Stimulated activated CD8-positive, alpha-beta memory T cell treated with anti-CD3 and anti-CD28 coated beads, Interleukin-2, amount 100 ng/mL, for 48 hours (primary cell): Measurements from ENCODE around the gene TSPOAP1.

Experiments used
- DNase-seq, 2 donors: peaks; one replicate each; pipeline ENCODE4 v3.0.0-alpha.2; 2020; ENCODE audit warnings: low read depth in 2 of 2

Gene TSPOAP1

GRCh38 chr17:58278661-58279015, 50.0 kb downstream of the TSPOAP1 start:
- DNase-seq, result no peak

GRCh38 chr17:58277802-58278595, 50.6 kb downstream of the TSPOAP1 start:
- DNase-seq, result no peak

- DNase-seq, result no peak
Measured at GRCh38 chr17:58277107-58277801, 51.3 kb downstream of the TSPOAP1 start.

- DNase-seq, result no peak
Measured at GRCh38 chr17:58276423-58276822, 52.2 kb downstream of the TSPOAP1 start.

GRCh38 chr17:58275417-58275816, 53.2 kb downstream of the TSPOAP1 start:
- DNase-seq, result no peak

- DNase-seq, result no peak
Measured at GRCh38 chr17:58273453-58274104, 55.0 kb downstream of the TSPOAP1 start.

GRCh38 chr17:58272367-58273280, 56.0 kb downstream of the TSPOAP1 start:
- DNase-seq, result no peak

- DNase-seq, result no peak
Measured at GRCh38 chr17:58271216-58271931, 57.2 kb downstream of the TSPOAP1 start.

GRCh38 chr17:58270476-58271215, 57.9 kb downstream of the TSPOAP1 start:
- no peak for DNase-seq

GRCh38 chr17:58269557-58270291, 58.9 kb downstream of the TSPOAP1 start:
- no peak for DNase-seq

GRCh38 chr17:58268774-58269556, 59.6 kb downstream of the TSPOAP1 start:
- DNase-seq, result no peak

GRCh38 chr17:58268326-58268725, 60.3 kb downstream of the TSPOAP1 start:
- no peak for DNase-seq

GRCh38 chr17:58267347-58268324, 61.0 kb downstream of the TSPOAP1 start:
- no peak for DNase-seq

- DNase-seq, result no peak
Measured at GRCh38 chr17:58265902-58266875, 62.4 kb downstream of the TSPOAP1 start.

GRCh38 chr17:58265271-58265670, 63.3 kb downstream of the TSPOAP1 start:
- no peak for DNase-seq

- no peak for DNase-seq
Measured at GRCh38 chr17:58264407-58265103, 64.0 kb downstream of the TSPOAP1 start.
